Measurements from ENCODE around the gene GNAT2. TPM values are rescaled to one million over a fixed set of nuclear protein-coding genes. Genes with fewer than 3 reads are reported as not detected.

GNAT2 gene
- total and polyA plus RNA-seq, 2 donors (not counting 3 experiments of a cell fraction or from before 2014, with no cell fraction given), result not detected

DNA sequence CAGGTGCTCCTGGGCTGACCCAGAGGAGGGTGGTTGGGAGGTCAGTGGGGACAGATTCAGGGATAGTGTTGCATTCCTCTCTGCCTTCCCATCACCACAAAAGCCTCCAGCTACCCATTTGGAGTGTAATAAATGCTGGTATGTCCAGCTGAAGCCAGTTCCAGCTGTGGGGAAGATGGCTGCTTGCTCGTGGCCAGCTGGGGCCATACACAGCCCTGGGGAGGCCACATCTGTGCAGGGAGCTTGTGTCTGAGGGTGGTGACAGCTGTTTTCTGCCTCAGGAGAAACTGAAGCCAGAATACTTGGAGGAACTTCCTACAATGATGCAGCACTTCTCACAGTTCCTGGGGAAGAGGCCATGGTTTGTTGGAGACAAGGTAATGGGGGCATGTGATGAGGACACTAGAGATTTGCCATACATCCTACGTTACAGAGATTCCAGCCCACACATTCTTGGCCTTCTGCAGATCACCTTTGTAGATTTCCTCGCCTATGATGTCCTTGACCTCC, 39.2 kb upstream of the GNAT2 start:
- BruUV-seq (replicated peaks), result no TSS peak
- H3K79me2 ChIP-seq (ENCODE audit: control insufficient read depth, insufficient read depth, low read length), result no peaks in the 10 kb centered on the region
- H3K27me3 ChIP-seq (ENCODE audit: control insufficient read depth in 2 of 2, insufficient read depth in 2 of 2, low read length in 2 of 2), result peaks cover 0 to 2% of the 10 kb centered on the region in 2 experiments
- H3K9ac ChIP-seq (replicated peaks; ENCODE audit: extremely low read depth, insufficient read depth, low read length), result no peak overlapping the region
- ChIA-PET POLR2A (no interaction called here), CTCF (interaction anchor here (1.0 to 4.3 kb wide), 5 partner anchors 19 to 326 kb away, joined by 3 to 33 read pairs (median 5); partner anchors contain the start of genes AHCYL1 and GSTM1)
- FAIRE-seq (no peak), DNase-seq (ENCODE audit: low read depth, low spot score) (no peak)
- no peak overlapping the region for H3K27ac ChIP-seq (ENCODE audit: insufficient read depth, low read depth, low read length)
- no peaks in the 10 kb centered on the region for H3K9me3 ChIP-seq (replicated peaks; ENCODE audit: control insufficient read depth, insufficient read depth, low read length)
- TF ChIP-seq MYC (IDR thresholded peaks at IDR 0.05; ENCODE audit: low read depth, low read length) (no peak), POLR2AphosphoS5 (IDR thresholded peaks at IDR 0.05; ENCODE audit: insufficient read depth, low read depth, low read length) (no peak), POLR2A (IDR thresholded peaks at IDR 0.05; ENCODE audit: low read depth, low read length) (no peak), GATA2 (IDR thresholded peaks at IDR 0.05; ENCODE audit: insufficient read depth, insufficient read length, low read depth, low read length) (no peak)
- H3K36me3 ChIP-seq (ENCODE audit: control insufficient read depth in 2 of 2, extremely low read depth in 1 of 2, insufficient read depth in 2 of 2, low read length in 2 of 2), result no peaks in the 10 kb centered on the region
- no peak overlapping the region for H3K4me3 ChIP-seq (replicated peaks in 1 of 3; ENCODE audit: insufficient read depth in 1 of 3, low read depth in 1 of 3, low read length in 3 of 3)
- H3K9me1 ChIP-seq (replicated peaks; ENCODE audit: control insufficient read depth, extremely low read depth, insufficient read depth, low read length), result no peaks in the 10 kb centered on the region
- H3K4me2 ChIP-seq (ENCODE audit: insufficient read depth, low read length), result no peak overlapping the region
- peaks cover 9% of the 10 kb centered on the region for H3K4me1 ChIP-seq (ENCODE audit: control insufficient read depth, extremely low read depth, insufficient read depth, low read length)
- dilution Hi-C loops (cut with MboI; ENCODE audit: extremely low pct_ligation_motif_present, low sequenced_read_pairs), result no loop called here
- H4K20me1 ChIP-seq (replicated peaks; ENCODE audit: control insufficient read depth, extremely low read depth, insufficient read depth, low read length), result no peaks in the 10 kb centered on the region
- H2AFZ ChIP-seq (ENCODE audit: low read depth, low read length), result no peak overlapping the region
- intact Hi-C loops (cut with micrococcal nuclease), result no loop called here

DNA sequence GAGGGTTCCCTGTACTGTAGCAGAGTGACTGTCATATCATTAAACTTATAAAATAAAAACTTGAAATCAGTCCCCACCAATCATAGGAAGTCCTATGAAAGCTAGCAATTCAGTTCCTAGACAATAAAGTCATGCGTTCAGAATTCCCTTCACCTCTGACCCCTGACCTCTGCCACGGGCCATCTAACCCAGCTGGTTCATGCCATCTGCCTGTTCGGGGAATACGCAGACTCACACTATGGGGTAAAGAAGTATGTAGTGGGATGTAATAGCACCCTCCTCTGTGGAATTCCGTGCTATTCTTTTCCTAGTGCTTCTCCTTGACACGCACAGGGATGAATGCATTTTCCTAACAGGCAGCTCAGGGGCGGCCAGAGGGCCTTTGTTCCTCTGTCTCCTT, 38.6 kb upstream of the GNAT2 start:
- Histone ChIP-seq H3K9me1 (replicated peaks; ENCODE audit: control insufficient read depth, extremely low read depth, insufficient read depth, low read length) (no peaks in the 10 kb centered on the region), H3K4me2 (ENCODE audit: insufficient read depth, low read length) (no peak overlapping the region), H3K4me1 (ENCODE audit: control insufficient read depth, extremely low read depth, insufficient read depth, low read length) (peaks cover 9% of the 10 kb centered on the region), H4K20me1 (replicated peaks; ENCODE audit: control insufficient read depth, extremely low read depth, insufficient read depth, low read length) (no peaks in the 10 kb centered on the region), H3K9me3 (replicated peaks; ENCODE audit: control insufficient read depth, insufficient read depth, low read length) (no peaks in the 10 kb centered on the region), H3K9ac (replicated peaks; ENCODE audit: extremely low read depth, insufficient read depth, low read length) (no peak overlapping the region), H3K79me2 (ENCODE audit: control insufficient read depth, insufficient read depth, low read length) (no peaks in the 10 kb centered on the region), H2AFZ (ENCODE audit: low read depth, low read length) (no peak overlapping the region), H3K4me3 (replicated peaks in 1 of 3; ENCODE audit: insufficient read depth in 1 of 3, low read depth in 1 of 3, low read length in 3 of 3) (no peak overlapping the region), H3K27ac (ENCODE audit: insufficient read depth, low read depth, low read length) (no peak overlapping the region), H3K36me3 (ENCODE audit: control insufficient read depth in 2 of 2, extremely low read depth in 1 of 2, insufficient read depth in 2 of 2, low read length in 2 of 2) (no peaks in the 10 kb centered on the region), H3K27me3 (ENCODE audit: control insufficient read depth in 2 of 2, insufficient read depth in 2 of 2, low read length in 2 of 2) (peaks cover 0 to 5% of the 10 kb centered on the region in 2 experiments)
- dilution Hi-C loops (cut with MboI; ENCODE audit: extremely low pct_ligation_motif_present, low sequenced_read_pairs) (no loop called here), intact Hi-C loops (cut with micrococcal nuclease) (no loop called here)
- ChIA-PET POLR2A (no interaction called here), CTCF (interaction anchor here (1.0 to 4.3 kb wide), 5 partner anchors 18 to 327 kb away, joined by 3 to 33 read pairs (median 5); partner anchors contain the start of genes AHCYL1 and GSTM1)
- no peak for FAIRE-seq
- no TSS peak for BruUV-seq (replicated peaks)
- TF ChIP-seq JUN (IDR thresholded peaks at IDR 0.05; ENCODE audit: borderline replicate concordance, insufficient read depth, insufficient read length, low read depth) (no peak), POLR2A (IDR thresholded peaks at IDR 0.05; ENCODE audit: low read depth, low read length) (no peak), EZH2 (IDR thresholded peaks at IDR 0.05; ENCODE audit: borderline replicate concordance, low read depth, low read length, severe bottlenecking) (no peak), FOS (IDR thresholded peaks at IDR 0.05; ENCODE audit: borderline replicate concordance, insufficient read depth, low read length) (no peak), MYC (IDR thresholded peaks at IDR 0.05; ENCODE audit: low read depth, low read length) (no peak), GATA2 (IDR thresholded peaks at IDR 0.05; ENCODE audit: insufficient read depth, insufficient read length, low read depth, low read length) (no peak)
- DNase-seq (ENCODE audit: low read depth, low spot score), result no peak

All from endothelial cell of umbilical vein (primary cell).